Heart left ventricle (tissue), 16 donors: ENCODE data around the gene SDHD. TPM values are rescaled to one million over a fixed set of nuclear protein-coding genes. Genes with fewer than 3 reads are reported as not detected.

Source experiments
- ATAC-seq, 4 donors: fragments of 200-7000 bp; cut with Tn5 transposase; one replicate each; pipeline ENCODE4 v1.9.1; 2020 to 2022; ENCODE audit warnings: moderate library complexity in 4 of 4, mild to moderate bottlenecking in 3 of 4, moderate number of reproducible peaks in 1 of 4
- DNase-seq, 5 donors: peaks; one replicate each; pipeline ENCODE4 v3.0.0-alpha.2; 2020
- H3K27ac ChIP-seq, 12 donors: fragments of 200-600 bp; sonication (generic) in 4 of 12; one replicate each; pipeline versions ENCODE4 v1.5.0 to v1.8.0; 2016 to 2022; ENCODE audit warnings: mild to moderate bottlenecking in 2 of 12
- H3K27me3 ChIP-seq, 9 donors: fragments of 200-600 bp; sonication (generic) in 2 of 9; one replicate each; pipeline versions ENCODE4 v1.5.1 to v1.8.0; 2016 to 2022; ENCODE audit warnings: mild to moderate bottlenecking in 3 of 9
- H3K36me3 ChIP-seq, 9 donors: fragments of 200-600 bp; sonication (generic) in 2 of 9; one replicate each; pipeline versions ENCODE4 v1.5.0 to v1.8.0; 2018 to 2022; ENCODE audit warnings: mild to moderate bottlenecking in 2 of 9
- H3K4me1 ChIP-seq, 12 donors: fragments of 200-600 bp; sonication (generic) in 4 of 12; one replicate each; pipeline versions ENCODE4 v1.5.0 to v1.8.0; 2016 to 2022; ENCODE audit warnings: mild to moderate bottlenecking in 3 of 12
- H3K4me3 ChIP-seq, 12 donors: fragments of 200-600 bp; sonication (generic) in 4 of 12; one replicate each; pipeline versions ENCODE4 v1.5.0 to v1.8.0; 2017 to 2022; ENCODE audit warnings: mild to moderate bottlenecking in 9 of 12, moderate library complexity in 4 of 12
- H3K9me3 ChIP-seq, 12 donors: fragments of 200-600 bp; sonication (generic) in 4 of 12; one replicate each; pipeline versions ENCODE4 v1.5.0 to v1.8.0; 2016 to 2022; ENCODE audit warnings: mild to moderate bottlenecking in 1 of 12
- CTCF ChIP-seq, 12 donors: fragments of 200-600 bp; sonication (generic) in 4 of 12; IDR thresholded peaks; one replicate each; pipeline versions ENCODE4 v1.5.0 to v1.8.0; 2018 to 2022; ENCODE audit warnings: antibody characterized with exemption in 12 of 12, mild to moderate bottlenecking in 5 of 12
- POLR2A ChIP-seq, 2 donors: fragments of 450-650 bp; IDR thresholded peaks; one replicate each; pipeline ENCODE4 v1.6.1; 2017; ENCODE audit warnings: antibody characterized with exemption in 2 of 2, mild to moderate bottlenecking in 2 of 2, moderate library complexity in 2 of 2
- WGBS, 4 donors: extraction: QIAGEN DNeasy Blood & Tissue Kit in 2 of 4; methylation state at CpG; one replicate each; pipeline versions ENCODE4 v1.1.5 to v1.1.7; 2013 to 2018; 5-methylcytosine and 5-hydroxymethylcytosine counted together
- intact Hi-C, 10 donors: fragments of 100-400 bp; cut with DNase I; formaldehyde crosslinking; loops; one replicate each; pipeline versions ENCODE4 v1.11.1 to v1.14.2; 2022
- polyA plus RNA-seq, 2 donors: library from polyadenylated mRNA; stranded (reverse); fragments of 200-250 nt; gene quantifications; one replicate each; pipeline ENCODE4 v1.2.3, GENCODE V29; 2013
- total RNA-seq, 9 donors: library from RNA; depleted of rRNA in 2 of 9; stranded (reverse); fragments of >200 nt in 2 of 9; fragmentation: NEBNext Ultra II Directional in 3 of 9; extraction: Animal tissue kit (Norgen Biotek cat#: 25700) in 3 of 9; gene quantifications; one replicate each; pipeline versions ENCODE4 v1.1.0 to v1.2.4, GENCODE V29; 2016 to 2023
- donor health status: ischemic (EF 13 %, LVEDD 7.1; RV severe dilation, severe dysfunction).
- donor health status: healthy with polysubstance abuse.
- donor health status: DM: no; HTN: yes; CAD: no.
- donor health status: DM: no; HTN: no; CAD: no.
- donor health status: ischemic (EF 25% LVEDD 6.9; RV normal size, moderate dysfunction).
- donor health status: ischemic (EF 25% LVEDD 5.7; RV mildly dilated, moderate dysfunction).
- donor health status: healthy.
- donor health status: DM: yes; HTN: yes; CAD: no.
- donor health status: ischemic (EF 35%, LVEDD 5.7; RV mildly dilated, moderate dysfunction).
- donor health status: nonischemic (EF 11% LVEDD 7.7; RV severe dilation, severe dysfunction).
- donor health status: DM: yes; HTN: yes; CAD: no.
- donor health status: PGD.
- donor health status: ischemic (EF 29% LVEDD 5.4; RV normal size, mild dysfunction).
- donor health status: nonischemic (EF 23%, LVEDD 6.1; RV moderate dilation, normal function).

The SDHD gene
- total and polyA plus RNA-seq, 11 donors, result 173 to 314 (median 236) TPM

DNA sequence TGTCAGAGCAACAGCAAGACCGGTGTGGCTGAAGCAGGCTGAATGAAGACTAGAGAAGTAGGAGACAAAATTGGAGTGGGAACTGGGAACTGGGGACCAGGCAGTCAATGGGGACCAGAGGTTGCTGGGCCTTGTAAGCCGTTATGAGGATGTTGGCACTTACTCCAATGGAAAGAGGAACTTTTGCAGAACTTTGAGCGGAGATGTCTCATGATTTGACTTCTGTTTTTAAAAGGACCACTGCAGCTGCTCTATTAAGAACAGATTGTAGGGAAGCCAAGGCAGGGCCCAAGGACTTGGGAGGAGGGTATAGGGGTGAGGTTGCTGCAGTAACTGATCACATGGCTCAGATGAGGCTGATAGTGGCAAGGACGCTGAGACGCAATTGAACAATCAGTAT, 43.0 kb downstream of the SDHD start:
- Histone ChIP-seq H3K36me3 (no peaks in the 10 kb centered on the region), H3K4me1 (peaks cover 0 to 17% (median 0%) of the 10 kb centered on the region in 12 donors), H3K9me3 (no peaks in the 10 kb centered on the region), H3K27me3 (no peaks in the 10 kb centered on the region), H3K4me3 (no peak overlapping the region), H3K27ac (peak overlapping the region in 1 of 12 donors; percentile 34)
- intact Hi-C loops, result no loop called here
- peak in 3 of 5 donors; percentile 15 to 40 (median 28) for DNase-seq
- peak in 3 of 4 donors; percentile 51 to 66 (median 58) for ATAC-seq
- 80 to 89% (median 86%) methylated on average over 5 of the region's 5 CpGs for WGBS, 4 donors
- no peak for TF ChIP-seq CTCF (IDR thresholded peaks at IDR 0.05)
- TF ChIP-seq POLR2A (IDR thresholded peaks at IDR 0.05), result no peak

DNA sequence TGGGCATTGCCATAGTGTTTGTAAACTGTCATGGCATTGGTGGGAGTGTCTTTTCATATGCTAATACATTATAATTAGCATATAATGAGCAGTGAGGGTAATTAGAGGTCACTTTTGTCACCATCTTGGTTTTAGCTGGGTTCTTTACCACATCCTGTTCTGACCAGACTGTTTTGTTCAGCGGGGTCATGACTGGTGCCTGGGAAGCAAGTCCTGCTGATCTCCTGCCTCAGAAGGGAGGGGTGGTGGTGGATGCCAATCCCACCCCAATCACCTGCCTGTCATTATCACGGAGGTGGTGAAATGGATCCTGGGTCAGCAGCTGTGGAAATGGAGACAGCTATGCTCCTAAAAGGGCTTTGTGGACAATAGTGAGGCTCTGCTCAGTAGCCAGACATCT, 46.1 kb downstream of the SDHD start:
- no peaks in the 10 kb centered on the region for H3K36me3 ChIP-seq
- WGBS, 4 donors, result 69 to 85% (median 79%) methylated on average over 2 of the region's 2 CpGs

GRCh38 chr11:112134473-112134872, 47.8 kb downstream of the SDHD start:
- no peak for TF ChIP-seq POLR2A (IDR thresholded peaks at IDR 0.05)
- TF ChIP-seq CTCF (IDR thresholded peaks at IDR 0.05), result no peak
- Histone ChIP-seq H3K9me3 (no peaks in the 10 kb centered on the region), H3K36me3 (no peaks in the 10 kb centered on the region), H3K4me3 (no peak overlapping the region), H3K4me1 (peaks cover 0 to 7% (median 0%) of the 10 kb centered on the region in 12 donors), H3K27me3 (no peaks in the 10 kb centered on the region), H3K27ac (no peak overlapping the region)
- WGBS, 4 donors, result 89 to 92% (median 90%) methylated on average over 3 to 4 of the region's 4 CpGs
- no peak for DNase-seq
- ATAC-seq, result no peak
- intact Hi-C loops, result no loop called here

More for the DNA sequence above, 46.1 kb downstream of the SDHD start:
- Histone ChIP-seq H3K27ac (no peak overlapping the region), H3K4me3 (no peak overlapping the region), H3K9me3 (no peaks in the 10 kb centered on the region), H3K4me1 (peaks cover 0 to 17% (median 0%) of the 10 kb centered on the region in 12 donors), H3K27me3 (no peaks in the 10 kb centered on the region)
- TF ChIP-seq CTCF (IDR thresholded peaks at IDR 0.05) (no peak), POLR2A (IDR thresholded peaks at IDR 0.05) (no peak)
- ATAC-seq, result no peak
- no peak for DNase-seq
- intact Hi-C loops, result no loop called here

DNA sequence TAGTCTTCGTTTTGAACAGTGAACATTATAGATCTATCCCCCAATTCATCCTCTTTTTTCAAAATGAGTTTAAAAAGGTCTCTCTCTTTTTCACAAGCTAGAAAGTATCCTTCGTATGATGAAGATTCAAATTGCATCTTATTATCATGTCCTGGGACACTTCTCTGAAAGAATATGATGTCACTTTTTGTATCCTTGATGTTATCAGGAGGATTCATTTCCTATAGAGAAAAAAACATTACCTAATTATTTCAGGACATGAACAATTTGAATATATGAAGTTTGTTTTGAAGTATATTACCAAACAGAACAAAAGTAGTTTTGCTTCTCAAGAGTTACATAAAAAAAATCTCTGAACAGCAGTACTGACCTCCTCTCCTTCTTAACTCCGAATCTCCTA, 56.9 kb downstream of the SDHD start:
- 83 to 90% (median 86%) methylated on average over 3 of the region's 3 CpGs for WGBS, 4 donors
- Histone ChIP-seq H3K4me1 (no peaks in the 10 kb centered on the region), H3K9me3 (peaks cover 0 to 14% (median 2%) of the 10 kb centered on the region in 12 donors), H3K27me3 (no peaks in the 10 kb centered on the region), H3K36me3 (peaks cover 0 to 11% (median 0%) of the 10 kb centered on the region in 9 donors), H3K4me3 (no peak overlapping the region), H3K27ac (no peak overlapping the region)
- no peak for ATAC-seq
- DNase-seq, result no peak
- intact Hi-C loops, result no loop called here
- TF ChIP-seq CTCF (IDR thresholded peaks at IDR 0.05), result no peak
- TF ChIP-seq POLR2A (IDR thresholded peaks at IDR 0.05), result no peak

Other genes starting within 250 kb of the SDHD start
- gene ALG9, start 215.3 kb upstream of the SDHD start, total RNA-seq, result 10 to 100 TPM; 13.5 to 26.5 (median 17.6) TPM
- 10 to 100 TPM; 16.2 to 20.9 TPM for gene ALG9, start 215.3 kb upstream of the SDHD start, polyA plus RNA-seq
- 1 to 10 TPM in 6 of 9 donors, under 1 TPM in 3; 0.93 to 2.0 (median 1.3) TPM for gene FDXACB1, start 207.7 kb upstream of the SDHD start, total RNA-seq
- gene FDXACB1, start 207.7 kb upstream of the SDHD start, polyA plus RNA-seq, result 1 to 10 TPM in 1 of 2 donors, under 1 TPM in 1; 0.69 to 1.1 TPM
- gene CFAP68, start 207.3 kb upstream of the SDHD start, total RNA-seq, result 10 to 100 TPM; 11.9 to 38.7 (median 31.8) TPM
- gene CFAP68, start 207.3 kb upstream of the SDHD start, polyA plus RNA-seq, result 10 to 100 TPM; 12.9 to 39.5 TPM
- over 10,000 TPM in 2 of 9 donors, 1,000 to 10,000 TPM in 7; 4,504 to 20,720 (median 7,991) TPM for gene CRYAB, start 175.1 kb upstream of the SDHD start, total RNA-seq
- gene CRYAB, start 175.1 kb upstream of the SDHD start, polyA plus RNA-seq, result over 10,000 TPM; 11,485 to 15,236 TPM
- gene HSPB2, start 174.1 kb upstream of the SDHD start, total RNA-seq, result 10 to 100 TPM in 7 of 9 donors, 1 to 10 TPM in 2; 5.5 to 66.7 (median 20.9) TPM
- 10 to 100 TPM; 59.8 to 67.9 TPM for gene HSPB2, start 174.1 kb upstream of the SDHD start, polyA plus RNA-seq
- gene C11orf52, start 168.0 kb upstream of the SDHD start, total RNA-seq, result 1 to 10 TPM in 8 of 9 donors, under 1 TPM in 1; 0.79 to 8.3 (median 2.0) TPM
- gene C11orf52, start 168.0 kb upstream of the SDHD start, polyA plus RNA-seq, result 1 to 10 TPM; 2.3 to 2.9 TPM
- 10 to 100 TPM; 15.0 to 34.9 (median 20.5) TPM for gene DIXDC1, start 149.5 kb upstream of the SDHD start, total RNA-seq
- gene DIXDC1, start 149.5 kb upstream of the SDHD start, polyA plus RNA-seq, result 10 to 100 TPM in 1 of 2 donors, 1 to 10 TPM in 1; 3.9 to 10.6 TPM
- 100 to 1,000 TPM; 110 to 179 (median 160) TPM for gene DLAT, start 61.5 kb upstream of the SDHD start, total RNA-seq
- gene DLAT, start 61.5 kb upstream of the SDHD start, polyA plus RNA-seq, result 10 to 100 TPM; 48.7 to 98.3 TPM
- 1 to 10 TPM; 1.4 to 6.9 (median 2.1) TPM for gene PIH1D2, start 12.9 kb upstream of the SDHD start, total RNA-seq
- gene PIH1D2, start 12.9 kb upstream of the SDHD start, polyA plus RNA-seq, result 1 to 10 TPM; 1.4 to 2.4 TPM
- 10 to 100 TPM in 3 of 9 donors, 1 to 10 TPM in 6; 5.1 to 12.5 (median 7.6) TPM for gene NKAPD1, start 12.6 kb upstream of the SDHD start, total RNA-seq
- 10 to 100 TPM in 1 of 2 donors, 1 to 10 TPM in 1; 4.2 to 10.9 TPM for gene NKAPD1, start 12.6 kb upstream of the SDHD start, polyA plus RNA-seq
- gene TIMM8B, start 117 bp upstream of the SDHD start, total RNA-seq, result 100 to 1,000 TPM; 113 to 203 (median 148) TPM
- gene TIMM8B, start 117 bp upstream of the SDHD start, polyA plus RNA-seq, result 100 to 1,000 TPM; 210 to 327 TPM
- 10 to 100 TPM in 2 of 9 donors, 1 to 10 TPM in 6, under 1 TPM in 1; 0.88 to 23.9 (median 2.0) TPM for gene IL18, start 77.2 kb downstream of the SDHD start, total RNA-seq
- 1 to 10 TPM; 1.1 to 3.4 TPM for gene IL18, start 77.2 kb downstream of the SDHD start, polyA plus RNA-seq
- gene TEX12, start 80.5 kb downstream of the SDHD start, total RNA-seq, result under 1 TPM in 2 of 9 donors, not detected in 7; 0.36 to 0.57 TPM
- under 1 TPM in 1 of 2 donors, not detected in 1; 0.27 TPM for gene TEX12, start 80.5 kb downstream of the SDHD start, polyA plus RNA-seq
- gene BCO2, start 88.6 kb downstream of the SDHD start, total RNA-seq, result 100 to 1,000 TPM in 4 of 9 donors, 10 to 100 TPM in 5; 51.8 to 126 (median 86.1) TPM
- gene BCO2, start 88.6 kb downstream of the SDHD start, polyA plus RNA-seq, result 10 to 100 TPM; 58.4 to 80.7 TPM
- 10 to 100 TPM; 21.6 to 45.8 (median 29.9) TPM for gene PTS, start 139.6 kb downstream of the SDHD start, total RNA-seq
- 10 to 100 TPM; 54.4 to 77.7 TPM for gene PTS, start 139.6 kb downstream of the SDHD start, polyA plus RNA-seq
- gene PLET1, start 174.0 kb downstream of the SDHD start, total RNA-seq, result not detected
- not detected for gene PLET1, start 174.0 kb downstream of the SDHD start, polyA plus RNA-seq